HFFc6 (cell line): ENCODE results near the gene CCDC148. TPM values are rescaled to one million over a fixed set of nuclear protein-coding genes. Genes with fewer than 3 reads are reported as not detected.
"Not testable (repeated sequence)": the region's sequence is repeated elsewhere in the genome, so short reads cannot be mapped to it uniquely, and the experiment has no call there.

ENCODE experiments used
- DNase-seq: peaks from one replicate; pipeline ENCODE4 v3.0.0-alpha.2; 2018
- H3K27ac Mint-ChIP-seq: 2 replicates; pipeline ENCODE4 v1.8.0; 2020; ENCODE audit warnings: mild to moderate bottlenecking, mixed read lengths
- H3K27me3 Mint-ChIP-seq: 2 replicates; pipeline ENCODE4 v1.8.0; 2021; ENCODE audit warnings: mild to moderate bottlenecking, moderate library complexity, mixed read lengths; ENCODE audit not compliant: insufficient read depth
- H3K36me3 Mint-ChIP-seq: 2 replicates; pipeline ENCODE4 v1.8.0; 2021; ENCODE audit warnings: low read depth, mixed read lengths
- H3K4me1 Mint-ChIP-seq: 2 replicates; pipeline ENCODE4 v1.8.0; 2020; ENCODE audit warnings: low read depth, mixed read lengths
- H3K4me3 Mint-ChIP-seq: 2 replicates; pipeline ENCODE4 v1.8.0; 2020; ENCODE audit warnings: mild to moderate bottlenecking, moderate library complexity, mixed read lengths
- H3K9me3 Mint-ChIP-seq: 2 replicates; pipeline ENCODE4 v1.8.0; 2020; ENCODE audit warnings: mild to moderate bottlenecking, mixed read lengths
- CTCF ChIP-seq: fragments of 200-600 bp; sonication (generic); IDR thresholded peaks from 2 replicates; pipeline ENCODE4 v1.5.0; 2021; ENCODE audit warnings: antibody characterized with exemption, mild to moderate bottlenecking
- total RNA-seq, 6 experiments: library from RNA; stranded (reverse); fragmentation: NEBNext Ultra II Directional; extraction: Animal tissue kit (Norgen Biotek cat#: 25700); gene quantifications; 2 replicates in 1 of 6; 3 replicates in 5 of 6; pipeline ENCODE4 v1.2.3, GENCODE V29; 2021

CCDC148 gene
- total RNA-seq, 6 experiments from 2014 or later = 0.66 to 1.3 (median 0.84) TPM

- H3K36me3 Mint-ChIP-seq = peaks cover 4% of the 10 kb centered on the region; the same call in 1 of the 2 replicates
- no peak for TF ChIP-seq CTCF
- no peak overlapping the region for H3K4me3 Mint-ChIP-seq
- peak overlapping the region; percentile 51; the same call in 1 of the 2 replicates for H3K27ac Mint-ChIP-seq
- no peaks in the 10 kb centered on the region for H3K27me3 Mint-ChIP-seq
- peaks cover 32% of the 10 kb centered on the region for H3K4me1 Mint-ChIP-seq
- H3K9me3 Mint-ChIP-seq = no peaks in the 10 kb centered on the region
- DNase-seq = no peak
Observed at GRCh38 chr2:158482594-158482993, 26.0 kb upstream of the CCDC148 start.

- Mint-ChIP-seq H3K9me3 (no peaks in the 10 kb centered on the region), H3K36me3 (peaks cover 4% of the 10 kb centered on the region; the same call in 1 of the 2 replicates), H3K27ac (no peak overlapping the region), H3K4me3 (no peak overlapping the region), H3K27me3 (no peaks in the 10 kb centered on the region), H3K4me1 (peaks cover 17% of the 10 kb centered on the region)
- DNase-seq = no peak
- no peak for TF ChIP-seq CTCF
Observed at GRCh38 chr2:158481116-158481515, 24.6 kb upstream of the CCDC148 start.

GRCh38 chr2:158478816-158479215 is 22.3 kb upstream of the CCDC148 start:
- DNase-seq = no peak
- Mint-ChIP-seq H3K9me3 (no peaks in the 10 kb centered on the region), H3K27me3 (no peaks in the 10 kb centered on the region), H3K4me3 (no peak overlapping the region), H3K4me1 (peaks cover 17% of the 10 kb centered on the region), H3K27ac (no peak overlapping the region), H3K36me3 (0 out of 2 replicates have a peak, but pooled peaks cover 4% of the 10 kb centered on the region)
- TF ChIP-seq CTCF = no peak

- no peak overlapping the region for H3K27ac Mint-ChIP-seq
- no peak overlapping the region for H3K4me3 Mint-ChIP-seq
- no peak for TF ChIP-seq CTCF
- H3K36me3 Mint-ChIP-seq = 0 out of 2 replicates have a peak, but pooled peaks cover 4% of the 10 kb centered on the region
- H3K27me3 Mint-ChIP-seq = no peaks in the 10 kb centered on the region
- no peaks in the 10 kb centered on the region for H3K9me3 Mint-ChIP-seq
- DNase-seq = no peak
- H3K4me1 Mint-ChIP-seq = peaks cover 13% of the 10 kb centered on the region
Observed at GRCh38 chr2:158478237-158478636, 21.7 kb upstream of the CCDC148 start.

GRCh38 chr2:158477202-158477601 is 20.6 kb upstream of the CCDC148 start:
- no peak overlapping the region for H3K27ac Mint-ChIP-seq
- H3K4me1 Mint-ChIP-seq = peaks cover 3% of the 10 kb centered on the region
- no peak overlapping the region for H3K4me3 Mint-ChIP-seq
- peaks cover 7% of the 10 kb centered on the region; the same call in 1 of the 2 replicates for H3K36me3 Mint-ChIP-seq
- no peak for DNase-seq
- no peak for TF ChIP-seq CTCF
- H3K9me3 Mint-ChIP-seq = no peaks in the 10 kb centered on the region
- H3K27me3 Mint-ChIP-seq = no peaks in the 10 kb centered on the region

GRCh38 chr2:158474526-158475011 is 18.0 kb upstream of the CCDC148 start:
- not testable (repeated sequence) for H3K27me3 Mint-ChIP-seq, H3K27ac Mint-ChIP-seq, H3K9me3 Mint-ChIP-seq, H3K4me1 Mint-ChIP-seq, DNase-seq, H3K4me3 Mint-ChIP-seq
- peaks cover 23% of the 10 kb centered on the region for H3K36me3 Mint-ChIP-seq
